GM12878 (cell line): ENCODE data around the gene POLD1. TPM values are rescaled to one million over a fixed set of nuclear protein-coding genes. Genes with fewer than 3 reads are reported as not detected.
A peak's percentile ranks its signal among the peaks of the same experiment; 100 is the strongest.

Experiments
- CBFB ChIP-seq: IDR thresholded peaks from 2 replicates; pipeline ENCODE4 v1.6.1; 2016; ENCODE audit warnings: antibody characterized with exemption, low read depth
- CHD4 ChIP-seq: fragments of 200-600 bp; sonication (generic); IDR thresholded peaks from 2 replicates; pipeline ENCODE4 v1.6.1; 2016; ENCODE audit warnings: mild to moderate bottlenecking
- EP300 ChIP-seq, 2 experiments: fragments of 150-350 bp in 1 of 2; IDR thresholded peaks; 2 replicates each; pipeline ENCODE4 v1.6.1; 2011 to 2012; ENCODE audit warnings: low read depth in 2 of 2, low read length in 2 of 2, borderline replicate concordance in 1 of 2, improper control_type of control experiment in 1 of 2, inconsistent platforms in 1 of 2; ENCODE audit not compliant: control insufficient read depth in 1 of 2
- ESRRA ChIP-seq: IDR thresholded peaks from 2 replicates; pipeline ENCODE4 v1.6.1; 2012; ENCODE audit warnings: mild to moderate bottlenecking, low read length, improper control_type of control experiment
- IKZF1 ChIP-seq: fragments of 450-650 bp; conservative IDR thresholded peaks from 2 replicates; pipeline ENCODE4 v1.6.1; 2017; ENCODE audit warnings: antibody characterized with exemption, mild to moderate bottlenecking
- JUND ChIP-seq: IDR thresholded peaks from 2 replicates; pipeline ENCODE4 v1.6.1; 2012; ENCODE audit warnings: low read depth, mild to moderate bottlenecking, low read length, improper control_type of control experiment, moderate library complexity
- LARP7 ChIP-seq: fragments of 450-650 bp; IDR thresholded peaks from 2 replicates; pipeline ENCODE4 v1.6.1; 2017; ENCODE audit warnings: mild to moderate bottlenecking
- MEF2A ChIP-seq: IDR thresholded peaks from 2 replicates; pipeline ENCODE4 v1.6.1; 2011; ENCODE audit warnings: low read depth, mild to moderate bottlenecking, low read length, moderate library complexity; ENCODE audit not compliant: insufficient read depth
- NBN ChIP-seq: fragments of 450-650 bp; IDR thresholded peaks from 2 replicates; pipeline ENCODE4 v1.6.1; 2016
- POLR2A ChIP-seq: IDR thresholded peaks from 2 replicates; pipeline ENCODE4 v1.6.1; 2011; ENCODE audit warnings: low read depth, mild to moderate bottlenecking, low read length
- RBBP5 ChIP-seq: fragments of 200-600 bp; sonication (generic); conservative IDR thresholded peaks from 2 replicates; pipeline ENCODE4 v1.6.1; 2016
- SMC3 ChIP-seq: IDR thresholded peaks from 2 replicates; pipeline ENCODE4 v1.6.1; 2011; ENCODE audit warnings: low read length, improper control_type of control experiment, borderline replicate concordance
- TAF1 ChIP-seq: IDR thresholded peaks from 2 replicates; pipeline ENCODE4 v1.6.1; 2011; ENCODE audit warnings: mild to moderate bottlenecking, low read depth, low read length, borderline replicate concordance
- TARDBP ChIP-seq: IDR thresholded peaks from 2 replicates; pipeline ENCODE4 v1.6.1; 2016; ENCODE audit warnings: borderline replicate concordance
- WRNIP1 ChIP-seq: IDR thresholded peaks from 2 replicates; pipeline ENCODE4 v1.6.1; 2011; ENCODE audit warnings: low read depth, low read length, improper control_type of control experiment, borderline replicate concordance
- polyA plus RNA-seq, 11 experiments: library from polyadenylated mRNA; depleted of rRNA in 4 of 11; unstranded in 6 of 11; stranded (reverse) in 5 of 11; fragments of >200 nt; fragmentation: Nextera tagmentation in 4 of 11; fragmentation: Illumina TruSeq in 1 of 11; extraction: Ambion mirVana in 4 of 11; extraction: Trizol in 1 of 11; gene quantifications; 1 replicate in 1 of 11; 2 replicates in 10 of 11; pipeline versions ENCODE4 v1.2.1 to v1.2.3, GENCODE V29; 2011 to 2016; ENCODE audit warnings: inconsistent platforms in 2 of 11, missing spikeins in 2 of 11, low read depth in 1 of 11
- total RNA-seq, 4 experiments: library from RNA; depleted of rRNA in 3 of 4; stranded (reverse); fragments of >200 nt in 3 of 4; fragmentation: Illumina TruSeq in 1 of 4; extraction: Trizol in 1 of 4; gene quantifications; 2 replicates each; pipeline versions ENCODE4 v1.2.1 to v1.2.3, GENCODE V29; 2013 to 2021
- TF ChIP-seq, protein P1 (sequence below): fragments of 150-350 bp; IDR thresholded peaks from 2 replicates; pipeline ENCODE4 v1.6.1; 2014; ENCODE audit warnings: mild to moderate bottlenecking, low read depth, low read length
- TF ChIP-seq, protein P2 (sequence below): IDR thresholded peaks from 2 replicates; pipeline ENCODE4 v1.6.1; 2011; ENCODE audit warnings: borderline replicate concordance, low read depth, mild to moderate bottlenecking, moderate library complexity, low read length; ENCODE audit not compliant: insufficient read depth, poor library complexity, severe bottlenecking
- TF ChIP-seq, protein P3 (sequence below): fragments of 450-650 bp; IDR thresholded peaks from 2 replicates; pipeline ENCODE4 v1.6.1; 2016; ENCODE audit warnings: mild to moderate bottlenecking
- TF ChIP-seq, protein P4 (sequence below): fragments of 450-650 bp; conservative IDR thresholded peaks from 2 replicates; pipeline ENCODE4 v1.6.1; 2017; ENCODE audit warnings: mild to moderate bottlenecking, moderate library complexity
- TF ChIP-seq, protein P5 (sequence below): IDR thresholded peaks from 2 replicates; pipeline ENCODE4 v1.6.1; 2011; ENCODE audit warnings: mild to moderate bottlenecking, low read depth, low read length, moderate library complexity; ENCODE audit not compliant: insufficient replicate concordance

The POLD1 gene
- total and polyA plus RNA-seq, 10 of the 15 experiments (the other 5 are each of a cell fraction or from before 2014, with no cell fraction given): 0.76 to 165 (median 63.4) TPM

DNA sequence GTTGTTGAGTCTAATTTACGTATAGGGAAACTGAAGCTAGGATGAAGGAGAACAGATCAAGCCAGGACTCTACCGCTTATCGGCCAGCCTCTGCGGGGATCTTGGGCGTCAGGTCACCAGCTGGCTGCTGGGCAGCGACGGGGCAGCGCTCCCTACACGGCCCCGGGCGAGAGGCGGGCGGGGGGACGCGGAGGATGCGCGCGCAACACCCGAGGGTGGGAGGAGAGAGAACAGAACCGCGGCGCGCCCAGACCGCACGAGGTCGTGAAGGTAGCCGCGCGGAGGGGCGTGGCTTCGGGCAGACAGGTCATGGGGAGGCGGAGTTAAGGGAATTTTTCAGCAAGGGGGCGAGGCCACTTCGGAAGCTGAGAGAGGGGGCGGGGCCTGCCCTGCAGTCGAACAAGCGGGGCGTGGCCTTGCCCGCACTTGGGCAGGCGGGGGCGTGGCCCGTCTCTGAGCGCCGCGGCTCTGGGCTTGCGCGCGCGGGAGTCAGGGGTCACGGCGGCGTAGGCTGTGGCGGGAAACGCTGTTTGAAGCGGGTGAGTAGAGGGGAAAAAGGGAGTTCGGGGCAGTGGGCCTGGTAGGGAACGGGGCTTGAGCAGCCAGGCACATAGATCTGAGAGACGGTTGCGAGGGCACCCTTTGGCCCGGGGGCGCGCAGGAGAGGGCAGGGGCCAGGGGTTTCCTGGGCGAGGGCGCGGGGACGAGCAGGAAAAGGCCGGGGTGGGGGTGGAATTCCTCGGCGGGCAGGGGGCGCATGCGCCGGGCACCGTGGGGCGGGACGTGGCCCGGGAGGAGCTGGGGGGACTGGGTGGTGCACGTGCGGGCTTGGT lies at the start of gene POLD1 (continued):
- TF ChIP-seq, protein P1, sequence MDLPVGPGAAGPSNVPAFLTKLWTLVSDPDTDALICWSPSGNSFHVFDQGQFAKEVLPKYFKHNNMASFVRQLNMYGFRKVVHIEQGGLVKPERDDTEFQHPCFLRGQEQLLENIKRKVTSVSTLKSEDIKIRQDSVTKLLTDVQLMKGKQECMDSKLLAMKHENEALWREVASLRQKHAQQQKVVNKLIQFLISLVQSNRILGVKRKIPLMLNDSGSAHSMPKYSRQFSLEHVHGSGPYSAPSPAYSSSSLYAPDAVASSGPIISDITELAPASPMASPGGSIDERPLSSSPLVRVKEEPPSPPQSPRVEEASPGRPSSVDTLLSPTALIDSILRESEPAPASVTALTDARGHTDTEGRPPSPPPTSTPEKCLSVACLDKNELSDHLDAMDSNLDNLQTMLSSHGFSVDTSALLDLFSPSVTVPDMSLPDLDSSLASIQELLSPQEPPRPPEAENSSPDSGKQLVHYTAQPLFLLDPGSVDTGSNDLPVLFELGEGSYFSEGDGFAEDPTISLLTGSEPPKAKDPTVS: no peak
- no peak for TF ChIP-seq TARDBP
- TF ChIP-seq RBBP5: no peak
- TF ChIP-seq, protein P2, sequence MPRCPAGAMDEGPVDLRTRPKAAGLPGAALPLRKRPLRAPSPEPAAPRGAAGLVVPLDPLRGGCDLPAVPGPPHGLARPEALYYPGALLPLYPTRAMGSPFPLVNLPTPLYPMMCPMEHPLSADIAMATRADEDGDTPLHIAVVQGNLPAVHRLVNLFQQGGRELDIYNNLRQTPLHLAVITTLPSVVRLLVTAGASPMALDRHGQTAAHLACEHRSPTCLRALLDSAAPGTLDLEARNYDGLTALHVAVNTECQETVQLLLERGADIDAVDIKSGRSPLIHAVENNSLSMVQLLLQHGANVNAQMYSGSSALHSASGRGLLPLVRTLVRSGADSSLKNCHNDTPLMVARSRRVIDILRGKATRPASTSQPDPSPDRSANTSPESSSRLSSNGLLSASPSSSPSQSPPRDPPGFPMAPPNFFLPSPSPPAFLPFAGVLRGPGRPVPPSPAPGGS: peak; percentile 22
- TF ChIP-seq CBFB: no peak; the same call in 1 of the 2 replicates
- TF ChIP-seq LARP7: no peak
- no peak for TF ChIP-seq CHD4
- TF ChIP-seq WRNIP1: no peak
- peak; percentile 89 for TF ChIP-seq POLR2A
- no peak for TF ChIP-seq JUND
- TF ChIP-seq, protein P3, sequence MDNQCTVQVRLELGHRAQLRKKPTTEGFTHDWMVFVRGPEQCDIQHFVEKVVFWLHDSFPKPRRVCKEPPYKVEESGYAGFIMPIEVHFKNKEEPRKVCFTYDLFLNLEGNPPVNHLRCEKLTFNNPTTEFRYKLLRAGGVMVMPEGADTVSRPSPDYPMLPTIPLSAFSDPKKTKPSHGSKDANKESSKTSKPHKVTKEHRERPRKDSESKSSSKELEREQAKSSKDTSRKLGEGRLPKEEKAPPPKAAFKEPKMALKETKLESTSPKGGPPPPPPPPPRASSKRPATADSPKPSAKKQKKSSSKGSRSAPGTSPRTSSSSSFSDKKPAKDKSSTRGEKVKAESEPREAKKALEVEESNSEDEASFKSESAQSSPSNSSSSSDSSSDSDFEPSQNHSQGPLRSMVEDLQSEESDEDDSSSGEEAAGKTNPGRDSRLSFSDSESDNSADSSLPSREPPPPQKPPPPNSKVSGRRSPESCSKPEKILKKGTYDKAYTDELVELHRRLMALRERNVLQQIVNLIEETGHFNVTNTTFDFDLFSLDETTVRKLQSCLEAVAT: no peak
- peak; percentile 42; the same call in 1 of the 2 replicates for TF ChIP-seq IKZF1
- TF ChIP-seq MEF2A: no peak
- TF ChIP-seq NBN: peak; percentile 73; the same call in 1 of the 2 replicates
- no peak for TF ChIP-seq SMC3
- 0 out of 2 replicates have a peak, but pooled peaks have one; percentile 47 for TF ChIP-seq ESRRA
- TF ChIP-seq, protein P4, sequence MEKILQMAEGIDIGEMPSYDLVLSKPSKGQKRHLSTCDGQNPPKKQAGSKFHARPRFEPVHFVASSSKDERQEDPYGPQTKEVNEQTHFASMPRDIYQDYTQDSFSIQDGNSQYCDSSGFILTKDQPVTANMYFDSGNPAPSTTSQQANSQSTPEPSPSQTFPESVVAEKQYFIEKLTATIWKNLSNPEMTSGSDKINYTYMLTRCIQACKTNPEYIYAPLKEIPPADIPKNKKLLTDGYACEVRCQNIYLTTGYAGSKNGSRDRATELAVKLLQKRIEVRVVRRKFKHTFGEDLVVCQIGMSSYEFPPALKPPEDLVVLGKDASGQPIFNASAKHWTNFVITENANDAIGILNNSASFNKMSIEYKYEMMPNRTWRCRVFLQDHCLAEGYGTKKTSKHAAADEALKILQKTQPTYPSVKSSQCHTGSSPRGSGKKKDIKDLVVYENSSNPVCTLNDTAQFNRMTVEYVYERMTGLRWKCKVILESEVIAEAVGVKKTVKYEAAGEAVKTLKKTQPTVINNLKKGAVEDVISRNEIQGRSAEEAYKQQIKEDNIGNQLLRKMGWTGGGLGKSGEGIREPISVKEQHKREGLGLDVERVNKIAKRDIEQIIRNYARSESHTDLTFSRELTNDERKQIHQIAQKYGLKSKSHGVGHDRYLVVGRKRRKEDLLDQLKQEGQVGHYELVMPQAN: peak; percentile 49; the same call in 1 of the 2 replicates
- no peak for TF ChIP-seq TAF1
- TF ChIP-seq, protein P5, sequence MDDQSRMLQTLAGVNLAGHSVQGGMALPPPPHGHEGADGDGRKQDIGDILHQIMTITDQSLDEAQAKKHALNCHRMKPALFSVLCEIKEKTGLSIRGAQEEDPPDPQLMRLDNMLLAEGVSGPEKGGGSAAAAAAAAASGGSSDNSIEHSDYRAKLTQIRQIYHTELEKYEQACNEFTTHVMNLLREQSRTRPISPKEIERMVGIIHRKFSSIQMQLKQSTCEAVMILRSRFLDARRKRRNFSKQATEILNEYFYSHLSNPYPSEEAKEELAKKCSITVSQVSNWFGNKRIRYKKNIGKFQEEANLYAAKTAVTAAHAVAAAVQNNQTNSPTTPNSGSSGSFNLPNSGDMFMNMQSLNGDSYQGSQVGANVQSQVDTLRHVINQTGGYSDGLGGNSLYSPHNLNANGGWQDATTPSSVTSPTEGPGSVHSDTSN: no peak
- no peak for TF ChIP-seq EP300 (IDR thresholded peaks at IDR 0.05; ENCODE audit: borderline replicate concordance in 1 of 2, control insufficient read depth in 1 of 2, low read depth in 2 of 2, low read length in 2 of 2)
